ENCODE results near the gene BCL2L15. TPM values are rescaled to one million over a fixed set of nuclear protein-coding genes. Genes with fewer than 3 reads are reported as not detected.

BCL2L15 gene
- total RNA-seq, 1 donor from 2014 or later = 0.81 TPM

DNA sequence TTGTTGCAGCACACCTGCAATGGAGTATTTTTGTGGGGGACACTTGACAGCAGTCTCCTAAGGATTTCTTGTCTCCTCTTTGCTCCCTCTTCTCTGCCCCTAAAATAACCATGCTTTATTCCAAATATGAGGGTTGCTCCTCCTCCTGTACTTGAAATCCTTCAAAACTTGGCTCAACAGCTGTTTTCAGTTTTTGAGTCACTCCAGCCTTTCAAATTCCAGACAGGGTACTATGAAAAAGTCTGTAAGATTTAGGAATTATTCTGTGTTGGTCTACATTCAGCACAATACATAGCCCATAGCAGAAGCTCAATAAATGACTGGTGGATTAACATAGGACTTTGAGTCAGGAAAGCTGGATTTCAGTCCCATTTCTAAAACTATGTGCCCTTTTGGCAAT lies 11.7 kb upstream of the BCL2L15 start:
- H3K4me3 Mint-ChIP-seq (ENCODE audit: unreplicated experiment) = no peak overlapping the region
- TF ChIP-seq, protein P1, sequence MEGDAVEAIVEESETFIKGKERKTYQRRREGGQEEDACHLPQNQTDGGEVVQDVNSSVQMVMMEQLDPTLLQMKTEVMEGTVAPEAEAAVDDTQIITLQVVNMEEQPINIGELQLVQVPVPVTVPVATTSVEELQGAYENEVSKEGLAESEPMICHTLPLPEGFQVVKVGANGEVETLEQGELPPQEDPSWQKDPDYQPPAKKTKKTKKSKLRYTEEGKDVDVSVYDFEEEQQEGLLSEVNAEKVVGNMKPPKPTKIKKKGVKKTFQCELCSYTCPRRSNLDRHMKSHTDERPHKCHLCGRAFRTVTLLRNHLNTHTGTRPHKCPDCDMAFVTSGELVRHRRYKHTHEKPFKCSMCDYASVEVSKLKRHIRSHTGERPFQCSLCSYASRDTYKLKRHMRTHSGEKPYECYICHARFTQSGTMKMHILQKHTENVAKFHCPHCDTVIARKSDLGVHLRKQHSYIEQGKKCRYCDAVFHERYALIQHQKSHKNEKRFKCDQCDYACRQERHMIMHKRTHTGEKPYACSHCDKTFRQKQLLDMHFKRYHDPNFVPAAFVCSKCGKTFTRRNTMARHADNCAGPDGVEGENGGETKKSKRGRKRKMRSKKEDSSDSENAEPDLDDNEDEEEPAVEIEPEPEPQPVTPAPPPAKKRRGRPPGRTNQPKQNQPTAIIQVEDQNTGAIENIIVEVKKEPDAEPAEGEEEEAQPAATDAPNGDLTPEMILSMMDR (IDR thresholded peaks at IDR 0.05) = no peak
- no peaks in the 10 kb centered on the region for H3K27me3 Mint-ChIP-seq (ENCODE audit: unreplicated experiment)
- H3K27ac Mint-ChIP-seq (ENCODE audit: unreplicated experiment) = no peak overlapping the region
- H3K9me3 Mint-ChIP-seq (ENCODE audit: unreplicated experiment) = no peaks in the 10 kb centered on the region
- H3K36me3 Mint-ChIP-seq (ENCODE audit: unreplicated experiment) = peaks cover 50% of the 10 kb centered on the region
- peaks cover 9% of the 10 kb centered on the region for H3K4me1 Mint-ChIP-seq (ENCODE audit: unreplicated experiment)
- DNase-seq (ENCODE audit: extremely low spot score, unreplicated experiment) = no peak

DNA sequence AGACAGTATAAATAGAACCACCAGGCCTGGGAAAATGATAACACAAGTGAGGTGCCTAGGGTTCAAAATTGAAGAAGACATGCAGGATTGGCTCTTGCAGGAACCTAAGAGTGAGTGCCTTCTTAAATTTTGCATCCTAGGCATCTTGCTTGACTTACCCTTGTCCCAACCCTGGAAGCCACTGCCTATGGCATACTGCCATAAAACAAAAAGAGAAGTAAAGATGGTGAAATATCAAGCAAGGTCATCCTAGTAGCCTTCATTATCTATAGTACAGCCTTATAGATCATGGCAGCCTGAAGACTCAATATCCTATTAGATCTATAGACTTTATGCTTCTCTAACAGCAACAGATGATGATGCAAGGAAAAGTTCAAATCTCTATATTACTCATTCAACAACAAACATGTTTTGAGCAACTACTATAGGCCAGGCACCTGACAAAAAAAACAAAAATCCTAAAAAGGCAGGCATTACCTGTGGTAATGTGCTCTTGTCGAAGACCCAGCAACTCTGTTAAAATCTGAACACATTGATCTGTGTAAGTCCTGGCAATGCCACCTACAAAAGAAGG lies 10.9 kb upstream of the BCL2L15 start:
- Mint-ChIP-seq H3K27ac (ENCODE audit: unreplicated experiment) (no peak overlapping the region), H3K36me3 (ENCODE audit: unreplicated experiment) (peaks cover 50% of the 10 kb centered on the region), H3K4me3 (ENCODE audit: unreplicated experiment) (no peak overlapping the region), H3K9me3 (ENCODE audit: unreplicated experiment) (no peaks in the 10 kb centered on the region), H3K4me1 (ENCODE audit: unreplicated experiment) (peaks cover 2% of the 10 kb centered on the region), H3K27me3 (ENCODE audit: unreplicated experiment) (no peaks in the 10 kb centered on the region)
- DNase-seq (ENCODE audit: extremely low spot score, unreplicated experiment) = no peak
- TF ChIP-seq, protein P1 (IDR thresholded peaks at IDR 0.05) = no peak

DNA sequence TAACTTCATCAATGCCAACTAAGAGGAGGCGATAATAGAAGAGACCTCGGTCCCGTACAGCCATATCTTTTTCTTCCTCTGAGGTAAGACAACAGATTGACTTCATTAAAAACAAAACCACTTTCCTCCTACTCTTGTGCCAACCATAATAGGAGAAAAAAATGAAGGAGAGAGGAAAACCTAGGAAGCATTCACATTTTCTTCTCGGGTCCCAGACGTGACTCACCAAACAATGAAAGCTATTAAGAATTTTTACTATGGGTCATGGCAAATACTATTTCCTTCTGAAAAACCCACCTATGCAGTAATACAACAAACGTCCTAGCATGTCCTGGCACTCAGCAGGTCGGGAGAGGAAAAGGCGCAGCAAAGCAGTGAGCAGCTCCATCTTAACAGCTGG lies 8.6 kb upstream of the BCL2L15 start:
- peaks cover 44% of the 10 kb centered on the region for H3K36me3 Mint-ChIP-seq (ENCODE audit: unreplicated experiment)
- no peak overlapping the region for H3K4me3 Mint-ChIP-seq (ENCODE audit: unreplicated experiment)
- H3K9me3 Mint-ChIP-seq (ENCODE audit: unreplicated experiment) = no peaks in the 10 kb centered on the region
- TF ChIP-seq, protein P1 (IDR thresholded peaks at IDR 0.05) = no peak
- no peak overlapping the region for H3K27ac Mint-ChIP-seq (ENCODE audit: unreplicated experiment)
- H3K4me1 Mint-ChIP-seq (ENCODE audit: unreplicated experiment) = no peaks in the 10 kb centered on the region
- no peaks in the 10 kb centered on the region for H3K27me3 Mint-ChIP-seq (ENCODE audit: unreplicated experiment)
- DNase-seq (ENCODE audit: extremely low spot score, unreplicated experiment) = no peak

DNA sequence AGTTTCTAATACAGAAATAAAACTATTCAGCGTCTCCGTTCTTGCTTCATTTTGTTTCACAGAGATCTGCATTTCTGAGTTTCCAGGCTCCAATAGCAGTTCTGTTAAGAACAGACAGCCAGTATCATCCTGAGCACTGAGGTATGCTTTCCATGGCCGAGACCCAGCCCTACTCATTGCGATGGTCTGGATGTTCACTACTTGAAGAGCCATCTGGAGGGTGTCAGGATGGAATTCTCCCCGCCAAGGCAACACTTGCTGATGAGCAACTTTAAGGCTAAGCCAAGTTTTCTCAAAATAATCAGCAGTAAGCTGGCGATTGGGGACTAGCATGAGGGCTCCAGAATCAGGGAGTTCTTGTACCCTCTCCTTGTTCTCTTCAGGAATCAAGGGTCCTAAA lies 7.7 kb upstream of the BCL2L15 start:
- Mint-ChIP-seq H3K36me3 (ENCODE audit: unreplicated experiment) (peaks cover 37% of the 10 kb centered on the region), H3K4me3 (ENCODE audit: unreplicated experiment) (no peak overlapping the region)
- no peak for DNase-seq (ENCODE audit: extremely low spot score, unreplicated experiment)

DNA sequence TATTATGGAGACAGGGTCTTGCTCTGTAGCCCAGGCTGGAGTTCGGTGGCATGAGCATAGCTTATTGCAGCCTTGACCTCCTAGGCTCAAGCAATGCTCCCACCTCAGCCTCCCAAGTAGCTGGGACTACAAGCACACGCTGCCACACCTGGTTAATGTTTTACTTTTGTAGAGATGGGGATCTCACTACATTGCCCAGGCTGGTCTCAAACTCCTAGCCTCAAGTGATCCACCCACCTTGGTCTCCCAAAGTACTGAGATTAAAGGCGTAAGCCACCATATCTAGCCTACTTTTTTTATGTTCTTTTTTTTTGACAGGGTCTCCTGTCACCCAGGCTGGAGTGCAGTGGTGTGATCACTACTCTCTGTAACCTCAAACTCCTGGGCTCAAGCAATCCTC lies 5.9 kb upstream of the BCL2L15 start:
- Mint-ChIP-seq H3K4me1 (ENCODE audit: unreplicated experiment) (no peaks in the 10 kb centered on the region), H3K4me3 (ENCODE audit: unreplicated experiment) (no peak overlapping the region), H3K27ac (ENCODE audit: unreplicated experiment) (no peak overlapping the region), H3K27me3 (ENCODE audit: unreplicated experiment) (no peaks in the 10 kb centered on the region), H3K36me3 (ENCODE audit: unreplicated experiment) (peaks cover 27% of the 10 kb centered on the region), H3K9me3 (ENCODE audit: unreplicated experiment) (no peaks in the 10 kb centered on the region)
- no peak for DNase-seq (ENCODE audit: extremely low spot score, unreplicated experiment)
- TF ChIP-seq, protein P1 (IDR thresholded peaks at IDR 0.05) = no peak

More for the DNA sequence above, 7.7 kb upstream of the BCL2L15 start:
- Mint-ChIP-seq H3K4me1 (ENCODE audit: unreplicated experiment) (no peaks in the 10 kb centered on the region), H3K27me3 (ENCODE audit: unreplicated experiment) (no peaks in the 10 kb centered on the region), H3K27ac (ENCODE audit: unreplicated experiment) (no peak overlapping the region), H3K9me3 (ENCODE audit: unreplicated experiment) (no peaks in the 10 kb centered on the region)
- TF ChIP-seq, protein P1 (IDR thresholded peaks at IDR 0.05) = no peak
